Thyroid gland (tissue), 4 donors: ENCODE results near the gene ZNFX1.
"Not testable (repeated sequence)": the region's sequence is repeated elsewhere in the genome, so short reads cannot be mapped to it uniquely, and the experiment has no call there.

ENCODE experiments used
- POLR2A ChIP-seq, 2 donors: fragments of 450-650 bp; IDR thresholded peaks; one replicate each; pipeline ENCODE4 v1.6.1; 2017; ENCODE audit warnings: antibody characterized with exemption in 2 of 2, mild to moderate bottlenecking in 2 of 2, moderate library complexity in 1 of 2
- TF ChIP-seq, protein P1 (sequence below), 6 experiments: fragments of 200-600 bp in 3 of 6; fragments of 450-650 bp in 3 of 6; sonication (generic) in 3 of 6; IDR thresholded peaks; one replicate each; pipeline ENCODE4 v1.5.1; 2016 to 2019; ENCODE audit warnings: antibody characterized with exemption in 6 of 6, mild to moderate bottlenecking in 2 of 6, inconsistent platforms in 1 of 6, moderate library complexity in 1 of 6

GRCh38 chr20:49218739-49219090 lies 59.1 kb downstream of the ZNFX1 start:
- TF ChIP-seq, protein P1, sequence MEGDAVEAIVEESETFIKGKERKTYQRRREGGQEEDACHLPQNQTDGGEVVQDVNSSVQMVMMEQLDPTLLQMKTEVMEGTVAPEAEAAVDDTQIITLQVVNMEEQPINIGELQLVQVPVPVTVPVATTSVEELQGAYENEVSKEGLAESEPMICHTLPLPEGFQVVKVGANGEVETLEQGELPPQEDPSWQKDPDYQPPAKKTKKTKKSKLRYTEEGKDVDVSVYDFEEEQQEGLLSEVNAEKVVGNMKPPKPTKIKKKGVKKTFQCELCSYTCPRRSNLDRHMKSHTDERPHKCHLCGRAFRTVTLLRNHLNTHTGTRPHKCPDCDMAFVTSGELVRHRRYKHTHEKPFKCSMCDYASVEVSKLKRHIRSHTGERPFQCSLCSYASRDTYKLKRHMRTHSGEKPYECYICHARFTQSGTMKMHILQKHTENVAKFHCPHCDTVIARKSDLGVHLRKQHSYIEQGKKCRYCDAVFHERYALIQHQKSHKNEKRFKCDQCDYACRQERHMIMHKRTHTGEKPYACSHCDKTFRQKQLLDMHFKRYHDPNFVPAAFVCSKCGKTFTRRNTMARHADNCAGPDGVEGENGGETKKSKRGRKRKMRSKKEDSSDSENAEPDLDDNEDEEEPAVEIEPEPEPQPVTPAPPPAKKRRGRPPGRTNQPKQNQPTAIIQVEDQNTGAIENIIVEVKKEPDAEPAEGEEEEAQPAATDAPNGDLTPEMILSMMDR (IDR thresholded peaks at IDR 0.05): not testable (repeated sequence)
- not testable (repeated sequence) for TF ChIP-seq POLR2A (IDR thresholded peaks at IDR 0.05)
